NCI-H524 treated with DMSO at 0.1 percent for 48 hours (cell line): ENCODE measurements around the gene CAP2.
"Not testable (repeated sequence)": the region's sequence is repeated elsewhere in the genome, so short reads cannot be mapped to it uniquely, and the experiment has no call there.

ENCODE experiments used
- DNase-seq: peaks from one replicate; lab custom pipeline; 2025; lab: John Stamatoyannopoulos, UW

CAP2 gene

GRCh38 chr6:17581282-17581681 is 187.9 kb downstream of the CAP2 start:
- DNase-seq: not testable (repeated sequence)

- DNase-seq: no peak
Observed at GRCh38 chr6:17583811-17584210, 190.4 kb downstream of the CAP2 start.

- DNase-seq: peak; percentile 59
Observed at GRCh38 chr6:17584241-17584803, 190.9 kb downstream of the CAP2 start.

GRCh38 chr6:17585766-17586490 is 192.5 kb downstream of the CAP2 start:
- peak; percentile 62 for DNase-seq

GRCh38 chr6:17586623-17587022 is 193.2 kb downstream of the CAP2 start:
- not testable (repeated sequence) for DNase-seq

GRCh38 chr6:17588011-17588410 is 194.6 kb downstream of the CAP2 start:
- DNase-seq: no peak

- DNase-seq: peak; percentile 67
Observed at GRCh38 chr6:17589406-17590096, 196.2 kb downstream of the CAP2 start.

GRCh38 chr6:17591287-17591686 is 197.9 kb downstream of the CAP2 start:
- no peak for DNase-seq

GRCh38 chr6:17593246-17593645 is 199.9 kb downstream of the CAP2 start:
- no peak for DNase-seq

- DNase-seq: no peak
Observed at GRCh38 chr6:17596085-17596484, 202.7 kb downstream of the CAP2 start.

- peak; percentile 55 for DNase-seq
Observed at GRCh38 chr6:17599877-17600526, 206.6 kb downstream of the CAP2 start, which contains the start of gene FAM8A1. Gene FAM8A1, plus strand, starts transcription at chr6:17600302. Its CDS starts 108 bp downstream, at chr6:17600410.

- no peak for DNase-seq
Observed at GRCh38 chr6:17600527-17601385, 207.4 kb downstream of the CAP2 start.

GRCh38 chr6:17601386-17601703 is 207.9 kb downstream of the CAP2 start:
- DNase-seq: no peak

- DNase-seq: no peak
Observed at GRCh38 chr6:17602888-17603287, 209.5 kb downstream of the CAP2 start.

GRCh38 chr6:17606606-17607005 is 213.2 kb downstream of the CAP2 start:
- DNase-seq: no peak
